Activated T-cell treated with anti-CD3 and anti-CD28 coated beads for 24 hours (primary cell): ENCODE data around the gene RANBP17.

Source experiments
- DNase-seq: peaks from one replicate; pipeline ENCODE4 v3.0.0-alpha.2; 2020; ENCODE audit warnings: low read depth

Gene RANBP17

DNA sequence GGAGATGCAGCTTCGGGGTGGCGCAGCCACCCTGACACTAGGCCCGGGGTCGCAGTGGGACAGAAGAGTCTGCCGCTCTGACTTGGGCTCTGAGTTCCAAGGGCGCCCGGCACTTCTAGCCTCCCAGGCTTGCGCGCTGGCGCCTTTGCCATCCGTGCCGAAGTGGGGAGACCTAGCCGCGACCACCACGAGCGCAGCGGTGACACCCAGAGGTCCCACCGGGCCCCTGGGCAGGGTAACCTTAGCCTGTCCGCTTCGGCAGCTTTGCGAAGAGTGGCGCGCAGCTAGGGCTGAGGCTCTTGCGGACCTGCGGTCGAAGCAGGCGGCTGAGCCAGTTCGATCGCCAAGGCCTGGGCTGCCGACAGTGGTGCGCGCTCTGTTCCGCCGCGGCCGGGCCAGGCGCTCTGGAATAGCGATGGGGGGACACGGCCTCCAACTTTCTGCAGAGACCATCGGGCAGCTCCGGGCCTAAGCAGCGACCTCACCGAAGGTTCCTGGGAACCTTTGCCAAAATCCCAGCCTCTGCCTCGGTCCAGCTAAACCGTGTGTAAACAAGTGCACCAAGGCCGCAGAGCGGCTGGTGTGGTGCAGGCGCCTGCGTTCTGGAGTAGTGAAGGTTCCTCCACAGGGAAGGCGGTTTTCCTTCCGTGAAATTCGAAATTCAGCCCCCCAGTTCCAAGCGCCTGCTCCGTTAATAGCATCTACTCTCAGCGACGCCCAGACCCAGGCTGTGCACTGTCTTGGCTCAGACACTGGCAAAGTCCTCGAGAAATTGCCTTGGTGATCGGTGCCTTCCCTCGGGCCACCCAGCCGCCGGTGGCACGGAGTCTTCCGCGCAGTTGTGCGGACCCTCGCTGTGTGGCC lies 454.7 kb downstream of the RANBP17 start:
- DNase-seq, result no peak

DNA sequence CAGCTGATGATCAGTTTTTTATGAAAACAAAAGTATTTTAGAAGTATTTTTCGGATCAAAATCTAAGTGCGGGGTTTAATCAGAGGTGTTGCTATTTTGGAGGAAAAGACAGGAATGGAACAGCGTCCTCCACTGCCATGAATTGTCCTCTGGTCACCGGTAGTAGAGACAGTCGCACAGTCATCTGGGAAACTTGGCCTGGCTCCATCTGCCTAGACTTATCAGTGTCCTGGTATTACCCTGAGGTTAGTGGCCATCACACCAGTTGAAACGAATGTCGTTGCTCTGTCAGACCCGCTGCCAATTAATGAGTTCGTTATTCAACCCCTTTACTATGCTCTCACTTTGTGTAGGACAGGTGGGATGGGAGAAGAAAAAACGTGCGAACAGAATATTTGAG lies 455.4 kb downstream of the RANBP17 start:
- no peak for DNase-seq

DNA sequence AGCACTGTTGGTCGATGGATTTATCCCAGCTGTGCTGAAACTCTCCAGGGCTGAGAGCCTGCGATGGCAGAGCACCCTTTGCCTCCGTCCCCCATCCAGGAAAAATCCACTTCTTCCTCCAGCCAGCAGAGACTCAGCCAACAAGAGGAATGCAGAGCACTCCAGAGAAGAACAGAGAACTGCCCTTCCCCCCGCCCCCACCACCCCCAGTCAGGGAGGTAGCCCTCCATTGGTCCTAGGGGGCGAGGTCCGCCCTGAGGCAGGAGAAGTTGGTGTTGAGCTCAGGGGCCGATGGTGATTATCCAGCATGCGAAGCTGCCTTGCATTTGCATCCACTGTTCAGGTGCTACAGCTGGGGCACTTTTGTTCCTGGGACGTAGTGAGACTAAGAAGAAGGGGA lies 456.2 kb downstream of the RANBP17 start:
- DNase-seq, result no peak

DNA sequence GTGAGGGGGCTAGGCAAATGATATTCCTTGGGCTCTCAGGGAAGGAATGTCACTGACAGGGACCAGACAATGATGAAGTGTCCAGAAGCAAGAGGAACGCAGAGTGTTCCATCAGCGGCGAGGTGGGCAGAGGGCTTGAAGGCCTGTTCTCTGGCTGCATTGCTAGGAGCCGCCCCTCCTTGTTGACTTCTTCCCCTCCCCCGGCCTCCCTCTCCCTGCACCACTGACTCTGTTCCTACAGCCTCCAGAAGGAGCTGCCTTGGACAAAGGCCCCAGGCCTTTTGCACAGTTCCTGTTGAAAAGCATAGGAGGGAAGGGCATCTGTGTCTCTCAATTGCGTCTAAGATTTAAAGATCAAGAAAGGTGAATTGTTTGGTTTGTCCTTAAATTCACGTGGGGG lies 459.6 kb downstream of the RANBP17 start:
- no peak for DNase-seq

DNA sequence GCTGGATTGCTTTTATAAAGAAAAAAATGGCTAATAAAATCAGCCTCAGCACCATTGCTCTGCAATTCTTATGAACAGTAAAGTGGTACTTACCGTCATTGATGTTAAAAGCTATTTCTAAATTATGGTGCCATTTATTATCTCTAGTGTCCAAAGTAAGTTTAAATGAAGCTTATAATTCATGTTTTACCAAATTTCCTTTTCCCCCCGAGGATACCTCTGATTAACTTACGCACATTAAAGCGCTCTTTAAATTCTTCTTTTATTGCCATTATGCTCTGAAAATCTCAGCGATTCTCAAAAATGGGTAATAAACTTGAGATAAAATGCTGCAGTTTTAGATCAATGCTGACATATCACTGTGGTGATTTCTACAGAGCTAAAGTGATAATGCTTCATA lies 460.7 kb downstream of the RANBP17 start:
- no peak for DNase-seq

DNA sequence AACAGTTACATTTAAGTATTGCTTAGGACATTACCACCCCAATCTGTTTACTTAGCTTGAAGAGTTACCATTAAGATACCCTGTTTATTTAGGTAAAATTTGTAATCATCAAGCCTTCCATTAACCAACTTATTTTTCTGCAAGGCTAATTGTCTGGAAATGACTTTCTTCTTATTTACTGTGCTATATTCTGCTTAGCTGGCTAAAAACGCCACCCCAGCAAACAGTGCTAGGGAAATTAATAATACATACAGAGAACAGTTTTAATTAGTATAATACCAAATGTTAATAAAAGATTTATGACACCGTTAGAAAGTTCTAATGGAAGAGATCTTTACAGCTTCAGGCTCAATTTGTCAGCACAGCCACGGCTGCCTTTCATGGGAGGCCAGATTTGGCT lies 461.2 kb downstream of the RANBP17 start:
- DNase-seq, result no peak

DNA sequence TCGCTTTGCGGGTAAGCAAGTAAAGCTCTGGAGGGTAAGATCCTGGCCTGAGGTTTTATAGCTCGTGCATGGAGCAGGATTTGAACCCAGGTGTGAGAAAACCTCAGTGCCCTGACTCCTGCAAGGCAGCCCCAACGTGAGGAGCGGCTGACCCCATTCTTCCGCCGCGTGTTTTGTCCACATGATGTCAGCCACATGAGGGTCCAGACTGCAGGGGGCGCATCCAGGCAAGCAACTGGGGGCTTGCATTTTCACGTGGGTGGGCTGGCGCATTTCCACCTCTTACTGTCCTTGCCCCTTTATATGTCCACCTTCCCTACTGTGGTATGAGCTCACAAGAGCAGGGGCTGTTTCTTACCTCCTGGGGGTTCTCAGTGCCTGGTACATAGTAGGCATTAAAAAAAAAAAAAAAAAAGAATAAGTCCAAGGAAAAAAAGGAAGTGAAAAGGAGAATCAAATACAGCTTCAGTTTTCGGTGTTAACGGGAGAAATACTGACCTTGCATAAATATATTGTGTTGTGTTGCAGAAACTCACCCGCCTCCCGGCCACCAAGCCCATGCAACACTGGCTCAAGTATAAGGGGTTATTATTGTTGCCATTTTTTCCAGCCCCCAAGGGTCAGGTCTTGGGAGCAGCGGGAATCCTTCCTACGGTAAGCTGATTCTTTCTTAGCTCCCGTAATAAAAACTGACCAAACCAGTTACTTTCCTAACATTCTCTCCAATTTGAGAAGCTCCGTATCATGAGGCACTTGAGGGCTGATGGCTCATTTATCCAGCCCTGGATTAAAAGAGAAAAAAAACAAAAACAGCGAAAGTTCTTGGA lies 462.2 kb downstream of the RANBP17 start:
- DNase-seq, result no peak

DNA sequence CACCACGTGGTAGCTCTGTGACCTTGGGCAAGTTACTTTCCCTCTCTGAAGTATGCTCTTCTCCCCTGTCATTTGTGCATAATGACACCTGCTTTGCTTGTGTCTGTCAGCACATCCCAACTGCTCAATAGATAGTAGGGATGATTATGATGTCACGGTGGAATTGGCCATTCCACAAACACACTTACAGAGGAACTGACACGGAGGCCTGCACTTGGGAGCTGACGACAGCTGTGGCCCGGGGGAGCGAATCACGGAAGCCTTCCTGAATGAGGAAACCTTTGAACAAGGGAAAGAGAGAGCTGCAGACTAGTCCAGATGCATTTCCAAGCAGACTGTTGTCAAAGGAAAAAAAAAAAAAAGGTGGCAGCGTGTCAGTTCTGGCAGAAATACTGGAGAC lies 468.2 kb downstream of the RANBP17 start:
- no peak for DNase-seq

DNA sequence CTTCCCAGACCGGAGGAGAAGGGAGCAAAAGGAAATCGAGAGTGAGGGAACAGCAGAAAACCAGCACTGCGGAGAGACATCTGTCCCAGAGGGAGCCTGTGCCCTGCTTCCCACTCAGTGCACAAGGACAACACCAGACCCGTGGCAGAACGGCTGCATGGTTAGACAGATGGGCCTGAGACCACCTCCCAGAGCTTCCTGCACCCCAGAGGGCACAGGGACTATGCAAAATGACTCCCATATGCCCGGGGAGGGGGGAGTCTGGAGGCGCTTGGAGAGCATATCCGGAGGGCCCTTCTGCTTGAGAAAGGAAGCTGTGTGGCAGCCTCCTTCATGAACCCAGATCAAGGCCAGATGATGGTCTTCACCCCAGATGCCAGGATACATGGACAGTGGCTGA lies 473.8 kb downstream of the RANBP17 start:
- DNase-seq, result no peak

DNA sequence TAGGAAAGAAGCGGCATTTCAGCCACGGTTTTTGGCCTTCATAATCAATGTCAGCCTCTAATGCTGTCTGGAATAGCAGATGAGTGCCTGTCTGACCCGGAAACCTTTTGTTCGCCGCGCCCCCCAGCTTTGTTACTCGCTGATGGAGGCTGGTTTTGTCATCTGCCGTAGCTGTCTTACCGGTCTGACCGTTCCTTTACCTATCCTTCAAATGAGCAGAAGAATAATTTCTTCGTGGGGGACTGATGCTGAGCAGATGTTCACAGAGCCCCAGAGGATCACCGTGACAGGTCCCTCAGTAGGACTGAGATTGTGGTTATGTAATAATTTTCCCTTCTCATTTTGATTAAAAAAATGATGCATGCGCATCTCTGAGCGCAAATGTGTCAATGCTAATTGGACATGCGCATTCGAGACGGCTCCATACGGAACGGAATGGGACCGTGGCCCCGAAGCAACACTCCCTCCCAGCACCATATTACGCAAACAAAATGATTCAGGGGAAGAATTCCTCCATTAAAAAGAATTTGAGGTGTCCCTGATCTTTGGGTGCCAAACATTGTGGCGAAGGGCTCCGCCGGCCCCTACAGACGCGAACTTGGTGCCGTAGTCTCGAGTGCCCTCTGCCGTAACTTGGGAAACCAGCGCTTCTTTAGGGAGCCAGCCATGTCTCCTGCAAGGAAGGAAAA lies 474.8 kb downstream of the RANBP17 start:
- no peak for DNase-seq

DNA sequence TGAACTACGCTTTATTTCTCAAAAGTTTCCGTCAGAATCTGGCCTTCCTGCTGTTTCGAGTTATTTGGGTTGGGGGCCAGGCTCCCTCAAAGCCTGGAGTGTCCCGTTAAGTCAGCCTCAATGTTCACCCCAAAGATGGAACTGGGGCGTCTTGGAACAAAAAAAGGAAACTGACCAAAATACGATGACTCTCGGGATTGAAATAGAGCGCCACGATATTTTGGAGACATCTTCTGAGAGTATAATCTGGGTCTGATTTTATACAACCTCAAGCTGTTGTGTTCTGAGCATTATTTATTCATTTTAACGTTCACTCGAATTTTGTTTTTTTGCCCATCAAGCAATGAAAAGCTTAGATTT lies 475.4 kb downstream of the RANBP17 start:
- DNase-seq, result no peak

DNA sequence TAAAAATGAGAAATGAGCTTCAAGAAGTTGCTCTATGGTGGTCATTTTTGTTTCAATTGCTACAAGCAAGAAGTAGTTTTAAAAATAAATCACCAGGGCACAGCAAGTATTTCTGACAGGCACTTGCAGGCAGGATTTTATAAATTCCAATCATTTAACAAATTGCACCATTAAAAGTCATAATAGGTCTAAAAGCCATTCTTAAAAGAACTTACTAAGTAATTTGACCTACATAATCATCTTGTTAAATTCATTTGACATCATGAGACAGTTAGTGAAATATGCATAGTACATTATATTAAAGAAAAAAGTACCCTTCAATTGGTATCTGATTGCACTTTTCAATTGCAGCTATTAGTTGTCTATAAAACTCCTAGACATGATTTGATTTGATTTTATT lies 478.2 kb downstream of the RANBP17 start:
- DNase-seq, result no peak

DNA sequence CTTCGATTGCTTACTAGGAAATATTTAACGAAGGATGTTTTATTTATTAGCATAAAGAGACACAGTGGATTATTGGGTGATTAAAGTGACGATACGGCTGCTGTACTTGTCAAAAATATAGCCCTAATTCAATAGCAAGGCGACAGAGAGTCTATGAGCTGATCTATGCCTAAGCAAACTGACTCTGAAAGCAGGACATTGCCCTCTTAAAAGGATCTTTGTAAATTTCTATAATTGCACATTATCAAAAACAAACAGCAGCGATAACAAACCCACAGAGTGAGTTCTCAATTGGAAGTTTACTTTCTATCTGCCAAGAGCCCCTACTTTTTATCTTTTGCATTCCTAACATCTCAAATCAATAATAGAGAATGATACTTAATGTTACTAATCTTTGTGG lies 478.7 kb downstream of the RANBP17 start:
- no peak for DNase-seq

DNA sequence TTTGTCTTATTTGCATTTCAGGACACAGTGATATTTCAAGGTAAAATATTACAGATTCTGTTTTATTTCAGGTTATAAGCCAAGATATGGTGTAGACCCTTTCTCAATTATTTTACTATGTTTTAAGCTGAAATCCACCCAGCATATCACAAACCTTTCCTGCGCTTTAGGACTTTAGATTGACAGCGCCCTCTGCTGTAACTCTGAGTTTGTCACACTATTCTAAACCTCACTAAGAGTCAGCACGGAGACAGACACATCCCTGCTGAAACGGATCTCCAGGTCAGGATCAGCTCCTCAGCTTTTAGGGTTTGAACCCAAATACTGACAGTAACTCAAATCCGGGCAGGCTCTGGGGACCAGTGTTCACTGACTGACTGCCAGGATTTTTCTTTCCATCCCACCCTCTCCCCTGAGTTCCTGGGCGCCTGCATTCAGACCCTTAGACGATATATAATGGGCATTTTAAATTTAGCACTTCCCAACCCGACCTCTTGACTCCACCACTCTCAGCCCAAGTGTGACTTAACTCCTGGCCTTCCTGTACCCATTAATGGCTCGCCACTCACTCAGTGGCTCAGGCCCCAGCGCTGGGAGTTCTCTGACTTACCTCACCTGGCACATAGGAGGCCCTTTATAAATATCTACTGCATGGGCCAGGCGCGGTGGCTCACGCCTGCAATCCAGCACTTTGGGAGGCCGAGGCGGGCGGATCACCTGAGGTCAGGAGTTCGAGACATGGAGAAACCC lies 480.7 kb downstream of the RANBP17 start:
- DNase-seq, result no peak

DNA sequence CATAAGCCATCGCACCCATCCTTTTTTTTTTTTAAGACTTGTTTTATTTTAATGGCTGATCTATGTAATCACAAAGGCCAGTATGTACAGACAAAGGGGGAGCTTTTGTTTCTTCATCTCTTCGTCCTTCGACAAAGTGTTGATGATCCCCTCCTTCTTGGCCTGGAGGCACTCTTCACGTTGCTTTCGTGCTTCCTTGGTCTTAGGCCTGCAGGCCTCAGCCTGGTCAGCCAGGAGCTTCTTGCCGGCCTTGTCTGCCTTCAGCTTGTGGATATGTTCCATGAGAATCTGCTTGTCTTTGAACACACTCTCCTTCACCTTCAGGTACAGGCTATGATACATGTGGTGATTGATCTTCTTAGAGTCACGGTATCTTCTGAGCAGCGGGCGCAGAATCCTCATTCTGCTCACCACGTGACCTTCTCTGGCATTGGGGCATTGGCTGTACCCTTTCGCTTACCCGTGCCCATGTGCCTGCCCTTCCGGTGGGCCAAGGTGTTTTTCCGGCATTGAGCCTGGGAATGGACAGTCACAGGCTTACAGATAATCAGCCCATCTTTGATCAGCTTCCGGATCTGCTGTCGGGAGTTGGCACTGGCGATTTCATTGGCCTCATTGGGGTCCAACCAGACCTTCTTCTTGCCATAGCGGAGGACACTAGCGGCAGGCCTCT lies 483.3 kb downstream of the RANBP17 start:
- no peak for DNase-seq
